DMS79 (cell line): ENCODE data around the gene OMP.

Experiments
- DNase-seq: peaks from one replicate; lab custom pipeline; 2025; lab: John Stamatoyannopoulos, UW

Gene OMP

GRCh38 chr11:77104727-77105126 is 2.1 kb downstream of the OMP start:
- DNase-seq = no peak

GRCh38 chr11:77106321-77106720 is 3.7 kb downstream of the OMP start:
- no peak for DNase-seq

- no peak for DNase-seq
These were observed 4.1 kb downstream of the OMP start for GRCh38 chr11:77106759-77107158.

- DNase-seq = no peak
These were observed 5.3 kb downstream of the OMP start for GRCh38 chr11:77107950-77108349.

GRCh38 chr11:77108436-77108835 is 5.8 kb downstream of the OMP start:
- DNase-seq = no peak

GRCh38 chr11:77109236-77110019 is 6.8 kb downstream of the OMP start:
- peak; percentile 96 for DNase-seq

GRCh38 chr11:77110836-77111235 is 8.2 kb downstream of the OMP start:
- peak; percentile 69 for DNase-seq

GRCh38 chr11:77111277-77111676 is 8.6 kb downstream of the OMP start:
- DNase-seq = no peak

- no peak for DNase-seq
These were observed 9.3 kb downstream of the OMP start for GRCh38 chr11:77111946-77112345.

GRCh38 chr11:77112641-77113381 is 10.2 kb downstream of the OMP start:
- no peak for DNase-seq

- no peak for DNase-seq
These were observed 10.9 kb downstream of the OMP start for GRCh38 chr11:77113382-77114088.

GRCh38 chr11:77114089-77114463 is 11.4 kb downstream of the OMP start:
- DNase-seq = no peak

GRCh38 chr11:77115181-77115611 is 12.6 kb downstream of the OMP start:
- DNase-seq = no peak

- no peak for DNase-seq
These were observed 13.3 kb downstream of the OMP start for GRCh38 chr11:77115956-77116355.

GRCh38 chr11:77117492-77117891 is 14.9 kb downstream of the OMP start:
- DNase-seq = no peak

- no peak for DNase-seq
These were observed 15.4 kb downstream of the OMP start for GRCh38 chr11:77118086-77118485.

- no peak for DNase-seq
These were observed 16.3 kb downstream of the OMP start for GRCh38 chr11:77118971-77119370.

GRCh38 chr11:77119531-77119936 is 16.9 kb downstream of the OMP start:
- no peak for DNase-seq

GRCh38 chr11:77120571-77120970 is 17.9 kb downstream of the OMP start:
- no peak for DNase-seq

GRCh38 chr11:77121096-77121640 is 18.5 kb downstream of the OMP start:
- no peak for DNase-seq

- DNase-seq = no peak
These were observed 19.4 kb downstream of the OMP start for GRCh38 chr11:77121876-77122575.
